ENCODE data around the gene LRG1.

Gene LRG1

GRCh38 chr19:4519521-4520277, 20.1 kb downstream of the LRG1 start:
- ATAC-seq, result peak; percentile 44

GRCh38 chr19:4519172-4519496, 20.7 kb downstream of the LRG1 start:
- TF ChIP-seq GLIS3 (CRISPR knock-in tag; IDR thresholded peaks at IDR 0.05), result no peak
- no peak for TF ChIP-seq ZFP30 (CRISPR knock-in tag; IDR thresholded peaks at IDR 0.05)
- TF ChIP-seq ARNTL (CRISPR knock-in tag; IDR thresholded peaks at IDR 0.05; ENCODE audit: borderline replicate concordance, low read depth), result no peak
- TF ChIP-seq OSR1 (CRISPR knock-in tag; IDR thresholded peaks at IDR 0.05), result no peak
- no peak for TF ChIP-seq BACH2 (CRISPR knock-in tag; IDR thresholded peaks at IDR 0.05; ENCODE audit: borderline replicate concordance)
- no peak for TF ChIP-seq ISL1 (CRISPR knock-in tag; IDR thresholded peaks at IDR 0.05)
- no peak for TF ChIP-seq RARB (CRISPR knock-in tag; IDR thresholded peaks at IDR 0.05)
- no peak for TF ChIP-seq SNAI2 (CRISPR knock-in tag; IDR thresholded peaks at IDR 0.05)
- no peak for TF ChIP-seq ZC3H10 (CRISPR knock-in tag; IDR thresholded peaks at IDR 0.05)
- TF ChIP-seq POU6F1 (CRISPR knock-in tag; IDR thresholded peaks at IDR 0.05; ENCODE audit: borderline replicate concordance, low read depth), result no peak
- no peak for TF ChIP-seq ZNF70 (CRISPR knock-in tag; IDR thresholded peaks at IDR 0.05)
- no peak for TF ChIP-seq TCF4 (CRISPR knock-in tag; IDR thresholded peaks at IDR 0.05; ENCODE audit: borderline replicate concordance)
- no peak for TF ChIP-seq CSDC2 (CRISPR knock-in tag; IDR thresholded peaks at IDR 0.05)
- ATAC-seq, result no peak

More at GRCh38 chr19:4519521-4520277, 20.1 kb downstream of the LRG1 start:
- TF ChIP-seq CSDC2 (CRISPR knock-in tag; IDR thresholded peaks at IDR 0.05) (no peak), ARNTL (CRISPR knock-in tag; IDR thresholded peaks at IDR 0.05; ENCODE audit: borderline replicate concordance, low read depth) (no peak), RARB (CRISPR knock-in tag; IDR thresholded peaks at IDR 0.05) (no peak), PPARA (CRISPR knock-in tag; IDR thresholded peaks at IDR 0.05; ENCODE audit: borderline replicate concordance) (no peak), ZNF8 (CRISPR knock-in tag; IDR thresholded peaks at IDR 0.05) (no peak), ZFP3 (CRISPR knock-in tag; IDR thresholded peaks at IDR 0.05) (no peak), ZNF565 (CRISPR knock-in tag; conservative IDR thresholded peaks at IDR 0.05; ENCODE audit: low read depth) (no peak), CREB5 (CRISPR knock-in tag; IDR thresholded peaks at IDR 0.05; ENCODE audit: low read depth) (no peak), TOX (CRISPR knock-in tag; IDR thresholded peaks at IDR 0.05; ENCODE audit: borderline replicate concordance) (no peak), ZC3H10 (CRISPR knock-in tag; IDR thresholded peaks at IDR 0.05) (no peak), CSRNP3 (CRISPR knock-in tag; IDR thresholded peaks at IDR 0.05) (no peak), OSR1 (CRISPR knock-in tag; IDR thresholded peaks at IDR 0.05) (no peak), GLIS3 (CRISPR knock-in tag; IDR thresholded peaks at IDR 0.05) (no peak), SNAI2 (CRISPR knock-in tag; IDR thresholded peaks at IDR 0.05) (no peak), TSHZ2 (CRISPR knock-in tag; IDR thresholded peaks at IDR 0.05) (no peak)

GRCh38 chr19:4518345-4519171, 21.3 kb downstream of the LRG1 start, which contains the start of gene PLIN4:
Gene PLIN4 (minus strand): TSS chr19:4518486. CDS start chr19:4518272, 214 bp downstream.
- peak; percentile 18; the same call in 1 of the 3 replicates for ATAC-seq
- TF ChIP-seq CSRNP3 (CRISPR knock-in tag; IDR thresholded peaks at IDR 0.05) (no peak), RARB (CRISPR knock-in tag; IDR thresholded peaks at IDR 0.05) (no peak), TCF4 (CRISPR knock-in tag; IDR thresholded peaks at IDR 0.05; ENCODE audit: borderline replicate concordance) (no peak), PPARA (CRISPR knock-in tag; IDR thresholded peaks at IDR 0.05; ENCODE audit: borderline replicate concordance) (no peak), CREB5 (CRISPR knock-in tag; IDR thresholded peaks at IDR 0.05; ENCODE audit: low read depth) (no peak), ZNF8 (CRISPR knock-in tag; IDR thresholded peaks at IDR 0.05) (no peak), ESRRG (CRISPR knock-in tag; IDR thresholded peaks at IDR 0.05) (no peak), ZNF70 (CRISPR knock-in tag; IDR thresholded peaks at IDR 0.05) (no peak), GLIS3 (CRISPR knock-in tag; IDR thresholded peaks at IDR 0.05) (no peak), BACH2 (CRISPR knock-in tag; IDR thresholded peaks at IDR 0.05; ENCODE audit: borderline replicate concordance) (no peak)
